Liver (tissue), 9 donors: Measurements from ENCODE around the gene ADGRA1. TPM values are rescaled to one million over a fixed set of nuclear protein-coding genes. Genes with fewer than 3 reads are reported as not detected.

Experiments
- DNase-seq: peaks from one replicate; pipeline ENCODE4 v3.0.0-alpha.2; 2017; ENCODE audit warnings: low spot score
- H3K27ac ChIP-seq, 2 donors: one replicate each; pipeline ENCODE4 v1.7.0; 2013; ENCODE audit warnings: inconsistent platforms in 2 of 2, low read length in 2 of 2, control low read depth in 1 of 2, low read depth in 1 of 2, mild to moderate bottlenecking in 1 of 2
- H3K27me3 ChIP-seq, 4 donors: one replicate each; pipeline versions ENCODE4 v1.6.1 to v1.7.0; 2013; ENCODE audit warnings: low read length in 3 of 4, inconsistent platforms in 1 of 4, mild to moderate bottlenecking in 1 of 4, moderate library complexity in 1 of 4; ENCODE audit not compliant: control insufficient read depth in 4 of 4, insufficient read depth in 4 of 4
- H3K36me3 ChIP-seq, 4 donors: one replicate each; pipeline versions ENCODE4 v1.6.1 to v1.7.0; 2013; ENCODE audit warnings: low read length in 3 of 4, mild to moderate bottlenecking in 3 of 4, low read depth in 1 of 4, moderate library complexity in 1 of 4; ENCODE audit not compliant: control insufficient read depth in 4 of 4, insufficient read depth in 3 of 4
- H3K4me1 ChIP-seq, 4 donors: one replicate each; pipeline versions ENCODE4 v1.6.1 to v1.7.0; 2013; ENCODE audit warnings: low read length in 3 of 4, mild to moderate bottlenecking in 3 of 4, moderate library complexity in 1 of 4; ENCODE audit not compliant: control insufficient read depth in 4 of 4, insufficient read depth in 4 of 4
- H3K4me3 ChIP-seq, 3 donors: one replicate each; pipeline versions ENCODE4 v1.6.1 to v1.7.0; 2013; ENCODE audit warnings: low read length in 3 of 3, control low read depth in 1 of 3, low read depth in 1 of 3, mild to moderate bottlenecking in 1 of 3
- H3K9ac ChIP-seq, 2 donors: one replicate each; pipeline ENCODE4 v1.7.0; 2013; ENCODE audit warnings: low read length in 2 of 2, mild to moderate bottlenecking in 2 of 2, moderate library complexity in 2 of 2, control low read depth in 1 of 2, low read depth in 1 of 2
- H3K9me3 ChIP-seq, 4 donors: one replicate each; pipeline versions ENCODE4 v1.6.1 to v1.7.0; 2013; ENCODE audit warnings: low read length in 3 of 4; ENCODE audit not compliant: control insufficient read depth in 4 of 4
- ATF3 ChIP-seq: IDR thresholded peaks from 2 replicates; pipeline ENCODE4 v1.6.1; 2016; ENCODE audit warnings: antibody characterized with exemption
- CTCF ChIP-seq: fragments of 150-350 bp; IDR thresholded peaks from 2 replicates; pipeline ENCODE4 v1.5.1; 2017; ENCODE audit warnings: improper control_type of control experiment, low read depth, low read length; ENCODE audit not compliant: missing input control
- EGR1 ChIP-seq, 2 donors: IDR thresholded peaks; 2 replicates each; pipeline ENCODE4 v1.6.1; 2016 to 2018; ENCODE audit warnings: antibody characterized with exemption in 2 of 2, low read depth in 2 of 2
- FOXA1 ChIP-seq: IDR thresholded peaks from 2 replicates; pipeline ENCODE4 v1.6.1; 2016; ENCODE audit warnings: antibody characterized with exemption
- GABPA ChIP-seq, 2 donors: IDR thresholded peaks in 1 of 2; conservative IDR thresholded peaks in 1 of 2; 2 replicates each; pipeline ENCODE4 v1.6.1; 2016; ENCODE audit warnings: antibody characterized with exemption in 2 of 2, mild to moderate bottlenecking in 1 of 2, moderate library complexity in 1 of 2
- HNF4A ChIP-seq, 2 donors: conservative IDR thresholded peaks; 2 replicates each; pipeline ENCODE4 v1.6.1; 2016; ENCODE audit warnings: antibody characterized with exemption in 2 of 2, mild to moderate bottlenecking in 2 of 2
- HNF4G ChIP-seq: IDR thresholded peaks from 2 replicates; pipeline ENCODE4 v1.6.1; 2016; ENCODE audit warnings: antibody characterized with exemption
- JUND ChIP-seq, 2 donors: IDR thresholded peaks; 2 replicates each; pipeline ENCODE4 v1.6.1; 2016; ENCODE audit warnings: antibody characterized with exemption in 2 of 2
- MAX ChIP-seq: IDR thresholded peaks from 2 replicates; pipeline ENCODE4 v1.6.1; 2016; ENCODE audit warnings: antibody characterized with exemption
- NR2F2 ChIP-seq: IDR thresholded peaks from 2 replicates; pipeline ENCODE4 v1.6.1; 2016; ENCODE audit warnings: antibody characterized with exemption
- RAD21 ChIP-seq, 2 donors: IDR thresholded peaks; 2 replicates each; pipeline ENCODE4 v1.6.1; 2016; ENCODE audit warnings: antibody characterized with exemption in 2 of 2, mild to moderate bottlenecking in 2 of 2
- RXRA ChIP-seq, 2 donors: IDR thresholded peaks; 2 replicates each; pipeline ENCODE4 v1.6.1; 2017 to 2018; ENCODE audit warnings: antibody characterized with exemption in 2 of 2, mild to moderate bottlenecking in 1 of 2
- SP1 ChIP-seq: IDR thresholded peaks from 2 replicates; pipeline ENCODE4 v1.6.1; 2018; ENCODE audit warnings: antibody characterized with exemption, mild to moderate bottlenecking
- YY1 ChIP-seq: IDR thresholded peaks from 2 replicates; pipeline ENCODE4 v1.6.1; 2016; ENCODE audit warnings: antibody characterized with exemption, mild to moderate bottlenecking
- WGBS: extraction: QIAGEN DNeasy Blood & Tissue Kit; methylation state at CpG from one replicate; pipeline ENCODE4 v1.1.7; 2013; 5-methylcytosine and 5-hydroxymethylcytosine counted together
- polyA plus RNA-seq, 2 donors: library from polyadenylated mRNA; stranded (reverse) in 1 of 2; unstranded in 1 of 2; fragments of 200-250 nt in 1 of 2; fragments of >200 nt in 1 of 2; fragmentation: Nextera tagmentation in 1 of 2; extraction: Ambion mirVana in 1 of 2; gene quantifications; one replicate each; pipeline versions ENCODE4 v1.2.1 to v1.2.3, GENCODE V29; 2013 to 2015
- total RNA-seq, 2 donors: library from RNA; depleted of rRNA; stranded (reverse); fragments of >200 nt; gene quantifications; one replicate each; pipeline ENCODE4 v1.2.3, GENCODE V29; 2014
- TF ChIP-seq, protein P1 (sequence below): IDR thresholded peaks from 2 replicates; pipeline ENCODE4 v1.6.1; 2016; ENCODE audit warnings: antibody characterized with exemption, mild to moderate bottlenecking
- TF ChIP-seq, protein P2 (sequence below): IDR thresholded peaks from 2 replicates; pipeline ENCODE4 v1.6.1; 2016; ENCODE audit warnings: antibody characterized with exemption
- donor health status: healthy.
- donor health status: healthy.
- donor health status: healthy.
- donor health status: healthy.
- donor health status: healthy.

Gene ADGRA1
- total and polyA plus RNA-seq, 4 donors = 0.08 to 0.70 (median 0.12) TPM; not detected in 1

GRCh38 chr10:133168617-133169031, 80.9 kb downstream of the ADGRA1 start:
- Histone ChIP-seq H3K27me3 (no peaks in the 10 kb centered on the region), H3K9ac (no peak overlapping the region), H3K9me3 (no peaks in the 10 kb centered on the region), H3K4me1 (peaks cover 0 to 5% (median under 1%) of the 10 kb centered on the region in 4 donors), H3K4me3 (no peak overlapping the region), H3K36me3 (peaks cover 0 to 9% (median 0%) of the 10 kb centered on the region in 4 donors), H3K27ac (no peak overlapping the region)
- TF ChIP-seq HNF4G (no peak), MAX (no peak), HNF4A (conservative IDR thresholded peaks at IDR 0.05) (no peak), NR2F2 (no peak), ATF3 (no peak), YY1 (no peak), FOXA1 (no peak), GABPA (IDR thresholded peaks at IDR 0.05 in 1 of 2, conservative IDR thresholded peaks at IDR 0.05 in 1 of 2) (no peak), RAD21 (IDR thresholded peaks at IDR 0.05) (no peak), SP1 (no peak), JUND (IDR thresholded peaks at IDR 0.05) (no peak), RXRA (IDR thresholded peaks at IDR 0.05) (no peak), EGR1 (IDR thresholded peaks at IDR 0.05; ENCODE audit: low read depth in 2 of 2) (no peak)
- TF ChIP-seq, protein P1, sequence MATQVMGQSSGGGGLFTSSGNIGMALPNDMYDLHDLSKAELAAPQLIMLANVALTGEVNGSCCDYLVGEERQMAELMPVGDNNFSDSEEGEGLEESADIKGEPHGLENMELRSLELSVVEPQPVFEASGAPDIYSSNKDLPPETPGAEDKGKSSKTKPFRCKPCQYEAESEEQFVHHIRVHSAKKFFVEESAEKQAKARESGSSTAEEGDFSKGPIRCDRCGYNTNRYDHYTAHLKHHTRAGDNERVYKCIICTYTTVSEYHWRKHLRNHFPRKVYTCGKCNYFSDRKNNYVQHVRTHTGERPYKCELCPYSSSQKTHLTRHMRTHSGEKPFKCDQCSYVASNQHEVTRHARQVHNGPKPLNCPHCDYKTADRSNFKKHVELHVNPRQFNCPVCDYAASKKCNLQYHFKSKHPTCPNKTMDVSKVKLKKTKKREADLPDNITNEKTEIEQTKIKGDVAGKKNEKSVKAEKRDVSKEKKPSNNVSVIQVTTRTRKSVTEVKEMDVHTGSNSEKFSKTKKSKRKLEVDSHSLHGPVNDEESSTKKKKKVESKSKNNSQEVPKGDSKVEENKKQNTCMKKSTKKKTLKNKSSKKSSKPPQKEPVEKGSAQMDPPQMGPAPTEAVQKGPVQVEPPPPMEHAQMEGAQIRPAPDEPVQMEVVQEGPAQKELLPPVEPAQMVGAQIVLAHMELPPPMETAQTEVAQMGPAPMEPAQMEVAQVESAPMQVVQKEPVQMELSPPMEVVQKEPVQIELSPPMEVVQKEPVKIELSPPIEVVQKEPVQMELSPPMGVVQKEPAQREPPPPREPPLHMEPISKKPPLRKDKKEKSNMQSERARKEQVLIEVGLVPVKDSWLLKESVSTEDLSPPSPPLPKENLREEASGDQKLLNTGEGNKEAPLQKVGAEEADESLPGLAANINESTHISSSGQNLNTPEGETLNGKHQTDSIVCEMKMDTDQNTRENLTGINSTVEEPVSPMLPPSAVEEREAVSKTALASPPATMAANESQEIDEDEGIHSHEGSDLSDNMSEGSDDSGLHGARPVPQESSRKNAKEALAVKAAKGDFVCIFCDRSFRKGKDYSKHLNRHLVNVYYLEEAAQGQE = no peak
- DNase-seq = no peak
- 82% methylated on average over 14 of the region's 14 CpGs for WGBS

GRCh38 chr10:133169173-133169947, 81.6 kb downstream of the ADGRA1 start:
- peaks cover 0 to 9% (median 0%) of the 10 kb centered on the region in 4 donors for H3K36me3 ChIP-seq
- no peak for TF ChIP-seq FOXA1
- TF ChIP-seq CTCF = no peak
- TF ChIP-seq GABPA (IDR thresholded peaks at IDR 0.05 in 1 of 2, conservative IDR thresholded peaks at IDR 0.05 in 1 of 2) = no peak
- no peak for TF ChIP-seq NR2F2
- TF ChIP-seq, protein P2, sequence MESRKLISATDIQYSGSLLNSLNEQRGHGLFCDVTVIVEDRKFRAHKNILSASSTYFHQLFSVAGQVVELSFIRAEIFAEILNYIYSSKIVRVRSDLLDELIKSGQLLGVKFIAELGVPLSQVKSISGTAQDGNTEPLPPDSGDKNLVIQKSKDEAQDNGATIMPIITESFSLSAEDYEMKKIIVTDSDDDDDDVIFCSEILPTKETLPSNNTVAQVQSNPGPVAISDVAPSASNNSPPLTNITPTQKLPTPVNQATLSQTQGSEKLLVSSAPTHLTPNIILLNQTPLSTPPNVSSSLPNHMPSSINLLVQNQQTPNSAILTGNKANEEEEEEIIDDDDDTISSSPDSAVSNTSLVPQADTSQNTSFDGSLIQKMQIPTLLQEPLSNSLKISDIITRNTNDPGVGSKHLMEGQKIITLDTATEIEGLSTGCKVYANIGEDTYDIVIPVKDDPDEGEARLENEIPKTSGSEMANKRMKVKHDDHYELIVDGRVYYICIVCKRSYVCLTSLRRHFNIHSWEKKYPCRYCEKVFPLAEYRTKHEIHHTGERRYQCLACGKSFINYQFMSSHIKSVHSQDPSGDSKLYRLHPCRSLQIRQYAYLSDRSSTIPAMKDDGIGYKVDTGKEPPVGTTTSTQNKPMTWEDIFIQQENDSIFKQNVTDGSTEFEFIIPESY = no peak
- TF ChIP-seq HNF4G = no peak
- TF ChIP-seq, protein P1 = no peak
- TF ChIP-seq EGR1 (IDR thresholded peaks at IDR 0.05; ENCODE audit: low read depth in 2 of 2) = no peak
- H3K4me1 ChIP-seq = peaks cover 0 to 3% (median 0%) of the 10 kb centered on the region in 4 donors
- DNase-seq = no peak
- no peak overlapping the region for H3K27ac ChIP-seq
- H3K9ac ChIP-seq = no peak overlapping the region
- 91% methylated on average over 30 of the region's 30 CpGs for WGBS
- H3K27me3 ChIP-seq = no peaks in the 10 kb centered on the region
- H3K4me3 ChIP-seq = no peak overlapping the region
- H3K9me3 ChIP-seq = no peaks in the 10 kb centered on the region
